MM.1S (cell line): ENCODE measurements around the gene P2RX3.

Experiments used
- EZH2phosphoT487 ChIP-seq: fragments of 300-600 bp; sonication (generic); IDR thresholded peaks from 2 replicates; pipeline ENCODE4 v1.6.1; 2018; ENCODE audit warnings: antibody characterized with exemption, low read length
- TF ChIP-seq, protein P1 (sequence below): fragments of 300-600 bp; sonication (generic); IDR thresholded peaks from 2 replicates; pipeline ENCODE4 v1.5.1; 2016; ENCODE audit warnings: antibody characterized with exemption, low read length, mixed read lengths

DNA sequence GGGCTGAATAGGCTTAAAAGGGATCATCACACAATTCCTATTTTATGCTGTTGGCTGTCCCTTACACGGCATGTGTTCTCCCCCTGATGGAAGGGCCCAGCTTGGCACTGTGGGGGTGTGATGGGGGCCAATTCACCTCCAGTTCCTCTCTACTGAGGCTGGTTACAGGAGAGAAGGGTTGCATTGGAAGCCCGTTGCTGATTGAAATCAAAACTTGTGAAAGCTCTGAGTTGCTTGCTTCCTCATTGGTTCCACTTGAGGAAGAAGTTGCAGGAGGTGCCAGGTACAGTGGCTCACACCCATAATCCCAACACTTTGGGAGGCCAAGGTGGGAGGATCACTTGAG lies 65.6 kb downstream of the P2RX3 start:
- TF ChIP-seq, protein P1, sequence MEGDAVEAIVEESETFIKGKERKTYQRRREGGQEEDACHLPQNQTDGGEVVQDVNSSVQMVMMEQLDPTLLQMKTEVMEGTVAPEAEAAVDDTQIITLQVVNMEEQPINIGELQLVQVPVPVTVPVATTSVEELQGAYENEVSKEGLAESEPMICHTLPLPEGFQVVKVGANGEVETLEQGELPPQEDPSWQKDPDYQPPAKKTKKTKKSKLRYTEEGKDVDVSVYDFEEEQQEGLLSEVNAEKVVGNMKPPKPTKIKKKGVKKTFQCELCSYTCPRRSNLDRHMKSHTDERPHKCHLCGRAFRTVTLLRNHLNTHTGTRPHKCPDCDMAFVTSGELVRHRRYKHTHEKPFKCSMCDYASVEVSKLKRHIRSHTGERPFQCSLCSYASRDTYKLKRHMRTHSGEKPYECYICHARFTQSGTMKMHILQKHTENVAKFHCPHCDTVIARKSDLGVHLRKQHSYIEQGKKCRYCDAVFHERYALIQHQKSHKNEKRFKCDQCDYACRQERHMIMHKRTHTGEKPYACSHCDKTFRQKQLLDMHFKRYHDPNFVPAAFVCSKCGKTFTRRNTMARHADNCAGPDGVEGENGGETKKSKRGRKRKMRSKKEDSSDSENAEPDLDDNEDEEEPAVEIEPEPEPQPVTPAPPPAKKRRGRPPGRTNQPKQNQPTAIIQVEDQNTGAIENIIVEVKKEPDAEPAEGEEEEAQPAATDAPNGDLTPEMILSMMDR, result no peak
- no peak for TF ChIP-seq EZH2phosphoT487
